Endodermal cell (in vitro differentiated cells): ENCODE results near the gene KLC4. TPM values are rescaled to one million over a fixed set of nuclear protein-coding genes. Genes with fewer than 3 reads are reported as not detected.

Experiments
- DNase-seq: peaks from one replicate; pipeline ENCODE4 v3.0.0-alpha.2; 2017
- H3K27ac ChIP-seq: 2 replicates; pipeline ENCODE4 v1.5.1; 2013; ENCODE audit warnings: mild to moderate bottlenecking, low read depth, low read length, moderate library complexity
- H3K27me3 ChIP-seq: 2 replicates; pipeline ENCODE4 v1.6.1; 2013; ENCODE audit warnings: mild to moderate bottlenecking, low read length, moderate library complexity; ENCODE audit not compliant: insufficient read depth, control insufficient read depth, poor library complexity, severe bottlenecking
- H3K36me3 ChIP-seq: 2 replicates; pipeline ENCODE4 v1.7.0; 2013; ENCODE audit warnings: mild to moderate bottlenecking, low read length, moderate library complexity; ENCODE audit not compliant: control insufficient read depth, insufficient read depth
- H3K4me1 ChIP-seq: one replicate; pipeline ENCODE4 v1.7.0; 2013; ENCODE audit warnings: low read length; ENCODE audit not compliant: control insufficient read depth, insufficient read depth
- H3K4me3 ChIP-seq: 2 replicates; pipeline ENCODE4 v1.5.1; 2013; ENCODE audit warnings: mild to moderate bottlenecking, low read length, moderate library complexity
- H3K9ac ChIP-seq: 2 replicates; pipeline ENCODE4 v1.6.1; 2013; ENCODE audit warnings: mild to moderate bottlenecking, low read length, moderate library complexity; ENCODE audit not compliant: poor library complexity, severe bottlenecking; ENCODE audit errors: extremely low read depth
- H3K9me3 ChIP-seq: 2 replicates; pipeline ENCODE4 v1.6.1; 2013; ENCODE audit warnings: mild to moderate bottlenecking, low read length, moderate library complexity; ENCODE audit not compliant: control insufficient read depth
- H3K27ac Mint-ChIP-seq: 2 replicates; pipeline ENCODE4 v1.8.0; 2020; ENCODE audit warnings: mixed read lengths
- H3K27me3 Mint-ChIP-seq: 2 replicates; pipeline ENCODE4 v1.8.0; 2021; ENCODE audit warnings: mild to moderate bottlenecking, mixed read lengths; ENCODE audit not compliant: insufficient read depth
- H3K36me3 Mint-ChIP-seq: 2 replicates; pipeline ENCODE4 v1.8.0; 2020; ENCODE audit warnings: low read depth, mixed read lengths
- H3K4me1 Mint-ChIP-seq: 2 replicates; pipeline ENCODE4 v1.8.0; 2020; ENCODE audit warnings: mixed read lengths
- H3K4me3 Mint-ChIP-seq: 2 replicates; pipeline ENCODE4 v1.8.0; 2020; ENCODE audit warnings: mild to moderate bottlenecking, moderate library complexity, mixed read lengths
- H3K9me3 Mint-ChIP-seq: 2 replicates; pipeline ENCODE4 v1.8.0; 2020; ENCODE audit warnings: mild to moderate bottlenecking, mixed read lengths
- WGBS, 2 experiments: methylation state at CpG; one replicate each; pipeline versions ENCODE4 v1.1.5 to v1.1.7; 2013; ENCODE audit warnings: missing lambda C conversion rate in 2 of 2, mixed read lengths in 1 of 2; ENCODE audit not compliant: insufficient coverage in 1 of 2, insufficient read length in 1 of 2; 5-methylcytosine and 5-hydroxymethylcytosine counted together
- total RNA-seq, 2 donors: library from RNA; stranded (reverse); fragmentation: NEBNext Ultra II Directional in 1 of 2; extraction: Animal tissue kit (Norgen Biotek cat#: 25700) in 1 of 2; gene quantifications; 2 replicates in 1 of 2; 3 replicates in 1 of 2; pipeline ENCODE4 v1.2.1, GENCODE V29; 2021
- TF ChIP-seq, protein P1 (sequence below): fragments of 200-600 bp; sonication (generic); conservative IDR thresholded peaks from 2 replicates; pipeline ENCODE4 v1.5.0; 2021; ENCODE audit warnings: antibody characterized with exemption, mild to moderate bottlenecking

Gene KLC4
- total RNA-seq, 2 donors from 2014 or later: 36.6 to 38.0 TPM

DNA sequence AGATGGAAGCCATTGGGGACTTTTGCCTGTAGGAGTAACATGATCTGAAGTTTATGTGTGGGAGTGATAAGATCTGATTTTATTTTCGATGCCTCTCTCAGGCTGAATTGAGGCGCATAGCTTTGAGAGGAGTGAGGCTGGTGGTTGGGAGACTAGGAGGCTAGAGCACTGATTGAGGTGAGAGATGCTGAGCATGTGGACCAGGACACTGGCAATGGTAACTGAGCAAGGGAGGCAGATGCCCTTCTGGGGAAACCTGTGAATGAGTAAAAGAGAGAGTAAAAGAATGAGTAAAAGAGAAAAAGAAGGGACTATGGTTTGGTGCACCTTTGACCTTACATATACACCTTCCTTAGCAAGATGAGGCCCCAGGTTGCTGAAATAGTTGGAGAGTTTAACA, 35.0 kb upstream of the KLC4 start:
- no peaks in the 10 kb centered on the region for H3K9me3 Mint-ChIP-seq
- TF ChIP-seq, protein P1, sequence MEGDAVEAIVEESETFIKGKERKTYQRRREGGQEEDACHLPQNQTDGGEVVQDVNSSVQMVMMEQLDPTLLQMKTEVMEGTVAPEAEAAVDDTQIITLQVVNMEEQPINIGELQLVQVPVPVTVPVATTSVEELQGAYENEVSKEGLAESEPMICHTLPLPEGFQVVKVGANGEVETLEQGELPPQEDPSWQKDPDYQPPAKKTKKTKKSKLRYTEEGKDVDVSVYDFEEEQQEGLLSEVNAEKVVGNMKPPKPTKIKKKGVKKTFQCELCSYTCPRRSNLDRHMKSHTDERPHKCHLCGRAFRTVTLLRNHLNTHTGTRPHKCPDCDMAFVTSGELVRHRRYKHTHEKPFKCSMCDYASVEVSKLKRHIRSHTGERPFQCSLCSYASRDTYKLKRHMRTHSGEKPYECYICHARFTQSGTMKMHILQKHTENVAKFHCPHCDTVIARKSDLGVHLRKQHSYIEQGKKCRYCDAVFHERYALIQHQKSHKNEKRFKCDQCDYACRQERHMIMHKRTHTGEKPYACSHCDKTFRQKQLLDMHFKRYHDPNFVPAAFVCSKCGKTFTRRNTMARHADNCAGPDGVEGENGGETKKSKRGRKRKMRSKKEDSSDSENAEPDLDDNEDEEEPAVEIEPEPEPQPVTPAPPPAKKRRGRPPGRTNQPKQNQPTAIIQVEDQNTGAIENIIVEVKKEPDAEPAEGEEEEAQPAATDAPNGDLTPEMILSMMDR: no peak
- Histone ChIP-seq H3K9ac (no peak overlapping the region), H3K27me3 (no peaks in the 10 kb centered on the region), H3K36me3 (peaks cover 72% of the 10 kb centered on the region), H3K27ac (no peak overlapping the region), H3K4me3 (no peak overlapping the region), H3K9me3 (no peaks in the 10 kb centered on the region), H3K4me1 (peaks cover 8% of the 10 kb centered on the region)
- DNase-seq: no peak
- H3K27me3 Mint-ChIP-seq: no peaks in the 10 kb centered on the region
- H3K27ac Mint-ChIP-seq: peak overlapping the region; percentile 5
- H3K4me3 Mint-ChIP-seq: peak overlapping the region; percentile 1
- peaks cover 51% of the 10 kb centered on the region for H3K36me3 Mint-ChIP-seq
- H3K4me1 Mint-ChIP-seq: peaks cover 9% of the 10 kb centered on the region
- 88 to 97% methylated on average over 2 of the region's 2 CpGs for WGBS, 2 experiments

DNA sequence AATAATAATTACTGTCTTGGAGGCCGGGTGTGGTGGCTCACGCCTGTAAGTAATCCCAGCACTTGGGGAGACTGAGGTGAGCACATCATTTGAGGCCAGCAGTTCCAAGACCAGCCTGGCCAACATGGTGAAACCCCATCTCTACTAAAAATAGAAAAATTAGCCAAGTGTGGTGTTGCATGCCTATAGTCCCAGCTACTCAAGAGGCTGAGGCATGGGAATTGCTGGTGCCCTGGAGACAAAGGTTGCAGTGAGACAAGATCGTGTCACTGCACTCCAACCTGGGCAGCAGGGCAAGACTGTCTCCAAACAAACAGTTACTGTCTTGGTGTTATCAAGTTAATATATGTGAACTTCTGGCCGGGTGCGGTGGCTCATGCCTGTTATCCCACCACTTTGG, 33.1 kb upstream of the KLC4 start:
- TF ChIP-seq, protein P1: no peak
- Mint-ChIP-seq H3K4me1 (no peaks in the 10 kb centered on the region), H3K4me3 (no peak overlapping the region), H3K27ac (no peak overlapping the region), H3K9me3 (no peaks in the 10 kb centered on the region), H3K27me3 (no peaks in the 10 kb centered on the region), H3K36me3 (peaks cover 64% of the 10 kb centered on the region)
- 86 to 96% methylated on average over 4 to 5 of the region's 5 CpGs for WGBS, 2 experiments
- Histone ChIP-seq H3K36me3 (peaks cover 68% of the 10 kb centered on the region), H3K4me3 (no peak overlapping the region), H3K27ac (no peak overlapping the region), H3K27me3 (no peaks in the 10 kb centered on the region), H3K4me1 (peaks cover under 1% of the 10 kb centered on the region), H3K9ac (no peak overlapping the region), H3K9me3 (no peaks in the 10 kb centered on the region)
- DNase-seq: no peak

DNA sequence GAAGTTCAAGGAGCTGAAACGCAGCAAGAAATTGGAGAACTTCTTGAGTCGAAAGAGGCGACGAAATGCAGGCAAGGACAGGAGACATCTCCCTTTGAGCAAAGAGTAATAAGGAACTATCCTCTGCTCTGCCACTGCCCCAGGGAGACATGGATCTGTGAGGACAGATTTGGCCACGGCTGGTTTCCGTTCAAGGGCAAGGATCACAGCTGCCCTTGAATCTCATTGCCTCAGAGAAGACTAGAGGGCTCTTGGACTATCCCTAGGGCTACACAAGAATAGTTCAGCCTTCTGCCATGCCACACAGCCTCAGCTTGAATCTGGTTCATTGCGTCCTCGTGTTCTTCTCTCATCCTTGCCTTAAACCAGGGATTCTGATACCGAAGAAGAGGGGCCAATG, 30.3 kb upstream of the KLC4 start:
- Mint-ChIP-seq H3K36me3 (peaks cover 82% of the 10 kb centered on the region), H3K27ac (no peak overlapping the region), H3K4me3 (no peak overlapping the region), H3K27me3 (no peaks in the 10 kb centered on the region), H3K9me3 (no peaks in the 10 kb centered on the region), H3K4me1 (no peaks in the 10 kb centered on the region)
- H3K27me3 ChIP-seq: no peaks in the 10 kb centered on the region
- peaks cover 79% of the 10 kb centered on the region for H3K36me3 ChIP-seq
- H3K27ac ChIP-seq: no peak overlapping the region
- H3K9me3 ChIP-seq: no peaks in the 10 kb centered on the region
- no peaks in the 10 kb centered on the region for H3K4me1 ChIP-seq
- no peak overlapping the region for H3K4me3 ChIP-seq
- no peak for DNase-seq
- TF ChIP-seq, protein P1: no peak
- H3K9ac ChIP-seq: no peak overlapping the region
- WGBS, 2 experiments: 95 to 97% methylated on average over 9 of the region's 9 CpGs
